ENCODE results near the gene PSMD7. TPM values are rescaled to one million over a fixed set of nuclear protein-coding genes. Genes with fewer than 3 reads are reported as not detected.
"Not testable (repeated sequence)": the region's sequence is repeated elsewhere in the genome, so short reads cannot be mapped to it uniquely, and the experiment has no call there.

The PSMD7 gene
- total RNA-seq, 1 experiment from 2014 or later, result 109 TPM

GRCh38 chr16:74328346-74328745, 31.7 kb downstream of the PSMD7 start:
- POLR2A ChIA-PET; H3K27ac ChIP-seq (ENCODE audit: low read depth, low read length); H3K27me3 ChIP-seq (ENCODE audit: insufficient read depth, low read length); DNase-seq (ENCODE audit: low read depth, low spot score); H2AFZ ChIP-seq (ENCODE audit: low read depth, low read length, poor library complexity, severe bottlenecking); H3K4me3 ChIP-seq (replicated peaks in 1 of 2; ENCODE audit: low read depth in 1 of 2, low read length in 2 of 2); BruUV-seq (replicated peaks); H3K4me1 ChIP-seq (ENCODE audit: control insufficient read depth in 1 of 2, insufficient read depth in 2 of 2, low read length in 2 of 2); H3K4me2 ChIP-seq (ENCODE audit: low read length); H3K9me3 ChIP-seq (ENCODE audit: control insufficient read depth in 1 of 2, insufficient read depth in 1 of 2, low read depth in 1 of 2, low read length in 2 of 2); H3K9ac ChIP-seq (ENCODE audit: low read length); CTCF ChIA-PET; H4K20me1 ChIP-seq (ENCODE audit: insufficient read depth); H3K9me2 ChIP-seq (ENCODE audit: insufficient read depth); ATAC-seq; RAD21 ChIA-PET (ENCODE audit: low non-redundant PET in 1 of 2, low total read pairs in 2 of 2, uncharacterized antibody in 2 of 2, unreplicated experiment in 2 of 2); H3K79me2 ChIP-seq (ENCODE audit: insufficient read depth, low read length); intact Hi-C loops (cut with micrococcal nuclease): not testable (repeated sequence)
- peaks cover 6 to 10% of the 10 kb centered on the region in 2 experiments; a peak in 3 of 4 replicates for H3K36me3 ChIP-seq (ENCODE audit: control insufficient read depth in 1 of 2, insufficient read depth in 2 of 2, low read length in 2 of 2)

GRCh38 chr16:74332469-74332868, 35.9 kb downstream of the PSMD7 start:
- POLR2A ChIA-PET; H3K9me3 ChIP-seq (ENCODE audit: control insufficient read depth in 1 of 2, insufficient read depth in 1 of 2, low read depth in 1 of 2, low read length in 2 of 2); H2AFZ ChIP-seq (ENCODE audit: low read depth, low read length, poor library complexity, severe bottlenecking); H3K9me2 ChIP-seq (ENCODE audit: insufficient read depth); H3K4me1 ChIP-seq (ENCODE audit: control insufficient read depth in 1 of 2, insufficient read depth in 2 of 2, low read length in 2 of 2); intact Hi-C loops (cut with micrococcal nuclease); DNase-seq (ENCODE audit: low read depth, low spot score); ATAC-seq; CTCF ChIA-PET; H3K27ac ChIP-seq (ENCODE audit: low read depth, low read length); H3K27me3 ChIP-seq (ENCODE audit: insufficient read depth, low read length); RAD21 ChIA-PET (ENCODE audit: low non-redundant PET in 1 of 2, low total read pairs in 2 of 2, uncharacterized antibody in 2 of 2, unreplicated experiment in 2 of 2); H3K4me3 ChIP-seq (replicated peaks in 1 of 2; ENCODE audit: low read depth in 1 of 2, low read length in 2 of 2); H3K36me3 ChIP-seq (ENCODE audit: control insufficient read depth in 1 of 2, insufficient read depth in 2 of 2, low read length in 2 of 2); H4K20me1 ChIP-seq (ENCODE audit: insufficient read depth); H3K9ac ChIP-seq (ENCODE audit: low read length); H3K4me2 ChIP-seq (ENCODE audit: low read length); BruUV-seq (replicated peaks); H3K79me2 ChIP-seq (ENCODE audit: insufficient read depth, low read length): not testable (repeated sequence)

GRCh38 chr16:74337506-74337905, 40.9 kb downstream of the PSMD7 start:
- H4K20me1 ChIP-seq (ENCODE audit: insufficient read depth); CTCF ChIA-PET; ATAC-seq; RAD21 ChIA-PET (ENCODE audit: low non-redundant PET in 1 of 2, low total read pairs in 2 of 2, uncharacterized antibody in 2 of 2, unreplicated experiment in 2 of 2); H3K9me2 ChIP-seq (ENCODE audit: insufficient read depth); H3K36me3 ChIP-seq (ENCODE audit: control insufficient read depth in 1 of 2, insufficient read depth in 2 of 2, low read length in 2 of 2); POLR2A ChIA-PET; H3K9ac ChIP-seq (ENCODE audit: low read length); H3K79me2 ChIP-seq (ENCODE audit: insufficient read depth, low read length); DNase-seq (ENCODE audit: low read depth, low spot score); H3K4me3 ChIP-seq (replicated peaks in 1 of 2; ENCODE audit: low read depth in 1 of 2, low read length in 2 of 2); H3K4me2 ChIP-seq (ENCODE audit: low read length); BruUV-seq (replicated peaks); H3K4me1 ChIP-seq (ENCODE audit: control insufficient read depth in 1 of 2, insufficient read depth in 2 of 2, low read length in 2 of 2); intact Hi-C loops (cut with micrococcal nuclease); H3K9me3 ChIP-seq (ENCODE audit: control insufficient read depth in 1 of 2, insufficient read depth in 1 of 2, low read depth in 1 of 2, low read length in 2 of 2); H3K27ac ChIP-seq (ENCODE audit: low read depth, low read length); H3K27me3 ChIP-seq (ENCODE audit: insufficient read depth, low read length); H2AFZ ChIP-seq (ENCODE audit: low read depth, low read length, poor library complexity, severe bottlenecking): not testable (repeated sequence)

GRCh38 chr16:74339226-74339625, 42.6 kb downstream of the PSMD7 start:
- ATAC-seq; H2AFZ ChIP-seq (ENCODE audit: low read depth, low read length, poor library complexity, severe bottlenecking); POLR2A ChIA-PET; H3K9me3 ChIP-seq (ENCODE audit: control insufficient read depth in 1 of 2, insufficient read depth in 1 of 2, low read depth in 1 of 2, low read length in 2 of 2); DNase-seq (ENCODE audit: low read depth, low spot score); CTCF ChIA-PET; H3K9me2 ChIP-seq (ENCODE audit: insufficient read depth); H4K20me1 ChIP-seq (ENCODE audit: insufficient read depth); BruUV-seq (replicated peaks); intact Hi-C loops (cut with micrococcal nuclease); H3K79me2 ChIP-seq (ENCODE audit: insufficient read depth, low read length); H3K4me1 ChIP-seq (ENCODE audit: control insufficient read depth in 1 of 2, insufficient read depth in 2 of 2, low read length in 2 of 2); H3K4me3 ChIP-seq (replicated peaks in 1 of 2; ENCODE audit: low read depth in 1 of 2, low read length in 2 of 2); H3K27me3 ChIP-seq (ENCODE audit: insufficient read depth, low read length); H3K4me2 ChIP-seq (ENCODE audit: low read length); H3K27ac ChIP-seq (ENCODE audit: low read depth, low read length); RAD21 ChIA-PET (ENCODE audit: low non-redundant PET in 1 of 2, low total read pairs in 2 of 2, uncharacterized antibody in 2 of 2, unreplicated experiment in 2 of 2); H3K9ac ChIP-seq (ENCODE audit: low read length); H3K36me3 ChIP-seq (ENCODE audit: control insufficient read depth in 1 of 2, insufficient read depth in 2 of 2, low read length in 2 of 2): not testable (repeated sequence)

- H3K27ac ChIP-seq (ENCODE audit: low read depth, low read length); RAD21 ChIA-PET (ENCODE audit: low non-redundant PET in 1 of 2, low total read pairs in 2 of 2, uncharacterized antibody in 2 of 2, unreplicated experiment in 2 of 2); DNase-seq (ENCODE audit: low read depth, low spot score); H3K4me3 ChIP-seq (replicated peaks in 1 of 2; ENCODE audit: low read depth in 1 of 2, low read length in 2 of 2); H3K36me3 ChIP-seq (ENCODE audit: control insufficient read depth in 1 of 2, insufficient read depth in 2 of 2, low read length in 2 of 2); ATAC-seq; H3K4me1 ChIP-seq (ENCODE audit: control insufficient read depth in 1 of 2, insufficient read depth in 2 of 2, low read length in 2 of 2); H3K9me3 ChIP-seq (ENCODE audit: control insufficient read depth in 1 of 2, insufficient read depth in 1 of 2, low read depth in 1 of 2, low read length in 2 of 2); H2AFZ ChIP-seq (ENCODE audit: low read depth, low read length, poor library complexity, severe bottlenecking); H3K79me2 ChIP-seq (ENCODE audit: insufficient read depth, low read length); H3K9ac ChIP-seq (ENCODE audit: low read length); POLR2A ChIA-PET; intact Hi-C loops (cut with micrococcal nuclease); H3K9me2 ChIP-seq (ENCODE audit: insufficient read depth); H4K20me1 ChIP-seq (ENCODE audit: insufficient read depth); CTCF ChIA-PET; BruUV-seq (replicated peaks); H3K27me3 ChIP-seq (ENCODE audit: insufficient read depth, low read length); H3K4me2 ChIP-seq (ENCODE audit: low read length): not testable (repeated sequence)
Measured at GRCh38 chr16:74353038-74353437, 56.4 kb downstream of the PSMD7 start.

Data from HCT116 (cell line).